DOHH2 (cell line): Measurements from ENCODE around the gene NELFCD.
"Not testable (repeated sequence)": the region's sequence is repeated elsewhere in the genome, so short reads cannot be mapped to it uniquely, and the experiment has no call there.

ENCODE experiments used
- H3F3A ChIP-seq: fragments of 200-600 bp; sonication (generic), shearing (Covaris generic); 2 replicates; pipeline ENCODE4 v1.6.0; 2016; ENCODE audit warnings: antibody characterized with exemption, mild to moderate bottlenecking; ENCODE audit not compliant: control insufficient read depth, insufficient read depth
- H3K27ac ChIP-seq: fragments of 200-600 bp; sonication (generic); 2 replicates; pipeline ENCODE4 v1.5.1; 2014; ENCODE audit warnings: low read depth, mild to moderate bottlenecking, low read length, moderate library complexity
- H3K27me3 ChIP-seq: fragments of 200-600 bp; sonication (generic); 2 replicates; pipeline ENCODE4 v1.6.1; 2014; ENCODE audit warnings: mild to moderate bottlenecking, low read length, mixed read lengths; ENCODE audit not compliant: control insufficient read depth
- H3K36me3 ChIP-seq: fragments of 200-600 bp; sonication (generic); 2 replicates; pipeline ENCODE4 v1.6.1; 2014; ENCODE audit warnings: mild to moderate bottlenecking, low read length, moderate library complexity, mixed read lengths; ENCODE audit not compliant: control insufficient read depth
- H3K4me1 ChIP-seq: fragments of 200-600 bp; sonication (generic); 2 replicates; pipeline ENCODE4 v1.6.1; 2014; ENCODE audit warnings: mild to moderate bottlenecking, low read length, mixed read lengths; ENCODE audit not compliant: control insufficient read depth
- H3K4me2 ChIP-seq: fragments of 200-600 bp; sonication (generic); 2 replicates; pipeline ENCODE4 v1.6.0; 2014; ENCODE audit warnings: mild to moderate bottlenecking, low read length, moderate library complexity
- H3K4me3 ChIP-seq: fragments of 200-600 bp; sonication (generic); 2 replicates; pipeline ENCODE4 v1.5.1; 2014; ENCODE audit warnings: mild to moderate bottlenecking, low read length, mixed read lengths
- H3K79me2 ChIP-seq: fragments of 200-600 bp; sonication (generic); 2 replicates; pipeline ENCODE4 v1.6.1; 2014; ENCODE audit warnings: mild to moderate bottlenecking, low read length, mixed read lengths; ENCODE audit not compliant: control insufficient read depth
- H3K9me2 ChIP-seq: fragments of 200-600 bp; sonication (generic); replicated peaks from 2 replicates; pipeline ENCODE4 v1.6.1; 2014; ENCODE audit warnings: mild to moderate bottlenecking, low read length, mixed read lengths; ENCODE audit not compliant: control insufficient read depth
- H3K9me3 ChIP-seq: fragments of 200-600 bp; sonication (generic); 2 replicates; pipeline ENCODE4 v1.6.1; 2014; ENCODE audit warnings: antibody characterized with exemption, low read length, mixed read lengths; ENCODE audit not compliant: control insufficient read depth, insufficient read depth
- H4K20me1 ChIP-seq: fragments of 200-600 bp; sonication (generic); 2 replicates; pipeline ENCODE4 v1.6.0; 2014; ENCODE audit warnings: low read depth, mild to moderate bottlenecking, antibody characterized with exemption, low read length, moderate library complexity; ENCODE audit not compliant: control insufficient read depth, insufficient read depth
- EZH2phosphoT487 ChIP-seq: fragments of 200-600 bp; sonication (generic); IDR thresholded peaks from 2 replicates; pipeline ENCODE4 v1.6.1; 2017; ENCODE audit warnings: borderline replicate concordance, mild to moderate bottlenecking, antibody characterized with exemption, low read length, moderate library complexity, mixed read lengths
- TF ChIP-seq, protein P1 (sequence below): fragments of 200-600 bp; sonication (generic); IDR thresholded peaks from one replicate; pipeline ENCODE4 v1.5.1; 2014; ENCODE audit warnings: antibody characterized with exemption, mild to moderate bottlenecking, low read depth, low read length; ENCODE audit not compliant: poor library complexity, severe bottlenecking

NELFCD gene

GRCh38 chr20:59039233-59039632 is 58.2 kb downstream of the NELFCD start:
- Histone ChIP-seq H3K4me3 (no peak overlapping the region), H3F3A (peaks cover 32% of the 10 kb centered on the region), H3K36me3 (peaks cover 80% of the 10 kb centered on the region), H3K4me2 (peak overlapping the region; percentile 34; the same call in 1 of the 2 replicates), H3K9me3 (no peaks in the 10 kb centered on the region), H3K27me3 (no peaks in the 10 kb centered on the region), H3K9me2 (no peaks in the 10 kb centered on the region), H3K79me2 (peaks cover 71% of the 10 kb centered on the region), H3K27ac (no peak overlapping the region), H4K20me1 (peaks cover 11% of the 10 kb centered on the region), H3K4me1 (peaks cover 43% of the 10 kb centered on the region)
- no peak for TF ChIP-seq EZH2phosphoT487
- TF ChIP-seq, protein P1, sequence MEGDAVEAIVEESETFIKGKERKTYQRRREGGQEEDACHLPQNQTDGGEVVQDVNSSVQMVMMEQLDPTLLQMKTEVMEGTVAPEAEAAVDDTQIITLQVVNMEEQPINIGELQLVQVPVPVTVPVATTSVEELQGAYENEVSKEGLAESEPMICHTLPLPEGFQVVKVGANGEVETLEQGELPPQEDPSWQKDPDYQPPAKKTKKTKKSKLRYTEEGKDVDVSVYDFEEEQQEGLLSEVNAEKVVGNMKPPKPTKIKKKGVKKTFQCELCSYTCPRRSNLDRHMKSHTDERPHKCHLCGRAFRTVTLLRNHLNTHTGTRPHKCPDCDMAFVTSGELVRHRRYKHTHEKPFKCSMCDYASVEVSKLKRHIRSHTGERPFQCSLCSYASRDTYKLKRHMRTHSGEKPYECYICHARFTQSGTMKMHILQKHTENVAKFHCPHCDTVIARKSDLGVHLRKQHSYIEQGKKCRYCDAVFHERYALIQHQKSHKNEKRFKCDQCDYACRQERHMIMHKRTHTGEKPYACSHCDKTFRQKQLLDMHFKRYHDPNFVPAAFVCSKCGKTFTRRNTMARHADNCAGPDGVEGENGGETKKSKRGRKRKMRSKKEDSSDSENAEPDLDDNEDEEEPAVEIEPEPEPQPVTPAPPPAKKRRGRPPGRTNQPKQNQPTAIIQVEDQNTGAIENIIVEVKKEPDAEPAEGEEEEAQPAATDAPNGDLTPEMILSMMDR = no peak

DNA sequence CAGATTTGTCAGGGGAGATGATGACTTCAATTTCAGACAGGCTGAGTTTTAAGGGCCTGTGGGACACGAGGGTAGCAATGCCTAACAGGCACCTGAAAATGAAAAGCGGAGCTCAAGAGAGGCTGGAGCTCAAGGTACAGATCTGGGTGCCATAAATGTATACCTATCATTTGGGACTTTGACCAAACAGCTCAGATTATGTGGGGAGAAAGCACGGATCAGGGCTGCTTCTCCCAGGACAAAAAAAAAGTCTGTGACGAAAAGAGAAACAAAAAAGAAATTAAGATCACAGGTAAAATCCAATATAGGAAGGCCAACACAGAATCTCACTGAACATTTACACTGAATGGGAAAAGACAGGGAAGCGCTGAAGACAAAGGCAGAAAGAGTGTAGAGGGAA is 59.6 kb downstream of the NELFCD start:
- Histone ChIP-seq H3K9me3 (no peaks in the 10 kb centered on the region), H3K27ac (no peak overlapping the region), H3K4me1 (peaks cover 50% of the 10 kb centered on the region), H3K4me2 (peak overlapping the region; percentile 92), H3K79me2 (peaks cover 71% of the 10 kb centered on the region), H3K9me2 (no peaks in the 10 kb centered on the region), H4K20me1 (peaks cover 11% of the 10 kb centered on the region), H3K36me3 (peaks cover 67% of the 10 kb centered on the region), H3K4me3 (peak overlapping the region; percentile 99), H3K27me3 (no peaks in the 10 kb centered on the region), H3F3A (peaks cover 23% of the 10 kb centered on the region)
- TF ChIP-seq, protein P1 = no peak
- TF ChIP-seq EZH2phosphoT487 = no peak

GRCh38 chr20:59041487-59041886 is 60.4 kb downstream of the NELFCD start:
- H3F3A ChIP-seq = peaks cover 18% of the 10 kb centered on the region
- peaks cover 50% of the 10 kb centered on the region for H3K4me1 ChIP-seq
- peak overlapping the region; percentile 92 for H3K4me2 ChIP-seq
- peak overlapping the region; percentile 99 for H3K4me3 ChIP-seq
- H3K9me2 ChIP-seq, H3K9me3 ChIP-seq, H3K27ac ChIP-seq, H3K27me3 ChIP-seq: not testable (repeated sequence)
- peaks cover 11% of the 10 kb centered on the region for H4K20me1 ChIP-seq
- peaks cover 68% of the 10 kb centered on the region for H3K79me2 ChIP-seq
- H3K36me3 ChIP-seq = peaks cover 59% of the 10 kb centered on the region

DNA sequence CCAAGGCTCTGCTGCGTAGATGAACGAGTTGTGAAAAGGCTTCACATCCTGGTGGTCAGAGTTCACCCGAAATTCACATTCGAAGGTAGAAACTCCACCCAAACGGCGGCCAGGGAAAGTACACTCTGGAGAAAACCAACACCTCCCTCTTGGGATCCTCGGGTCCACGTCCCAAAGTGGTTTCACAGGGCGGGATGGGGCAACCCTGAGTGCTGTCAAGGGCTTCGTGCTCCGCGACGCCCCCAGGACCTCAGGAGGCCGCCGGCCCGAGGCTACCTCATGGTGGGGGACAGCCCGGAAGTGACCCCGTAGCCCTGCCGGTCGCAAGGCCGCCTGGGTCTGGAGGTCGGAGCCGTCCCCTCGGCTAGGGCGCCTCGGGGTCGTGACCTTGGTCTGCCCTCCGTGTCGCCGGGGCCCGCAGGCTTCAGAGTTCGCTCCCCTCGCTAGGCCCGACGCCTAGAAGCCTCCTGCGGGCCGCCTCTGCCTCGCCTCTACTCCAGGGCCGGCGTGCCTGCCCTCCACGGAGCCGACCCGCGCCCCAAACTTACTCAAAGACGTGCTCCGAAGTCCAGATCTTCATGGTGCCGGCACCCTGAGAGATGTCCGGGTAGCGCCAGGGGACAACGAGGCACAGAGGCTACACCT is 61.2 kb downstream of the NELFCD start, which contains the start of gene PRELID3B:
PRELID3B (minus strand) TSS at position 636 of the 645 bp plus-strand sequence; CDS start at position 580, 56 bp downstream.
- H3K4me3 ChIP-seq = peak within 1 kb of the TSS; percentile 99
- TF ChIP-seq, protein P1 = no peak
- no peak for TF ChIP-seq EZH2phosphoT487
- peaks cover 11% of the 10 kb centered on the region for H4K20me1 ChIP-seq
- H3K27me3 ChIP-seq = no peaks in the 10 kb centered on the region
- peaks cover 50% of the 10 kb centered on the region for H3K4me1 ChIP-seq
- peaks cover 14% of the 10 kb centered on the region for H3F3A ChIP-seq
- no peaks in the 10 kb centered on the region for H3K9me2 ChIP-seq
- peaks cover 51% of the 10 kb centered on the region for H3K36me3 ChIP-seq
- peak within 1 kb of the TSS; percentile 100 for H3K4me2 ChIP-seq
- H3K27ac ChIP-seq = peak within 1 kb of the TSS; percentile 77
- H3K9me3 ChIP-seq = no peaks in the 10 kb centered on the region
- peaks cover 60% of the 10 kb centered on the region for H3K79me2 ChIP-seq
